Fibroblast of skin of abdomen (primary cell): ENCODE data around the gene ETV1.
"Not testable (repeated sequence)": the region's sequence is repeated elsewhere in the genome, so short reads cannot be mapped to it uniquely, and the experiment has no call there.

Source experiments
- DNase-seq: peaks from one replicate; pipeline ENCODE4 v3.0.0-alpha.2; 2013

The ETV1 gene

GRCh38 chr7:13920053-13920697 is 69.3 kb downstream of the ETV1 start:
- DNase-seq = peak; percentile 100

- DNase-seq = not testable (repeated sequence)
These were observed 71.1 kb downstream of the ETV1 start for GRCh38 chr7:13918333-13918732.

- DNase-seq = not testable (repeated sequence)
These were observed 72.4 kb downstream of the ETV1 start for GRCh38 chr7:13917103-13917502.

- no peak for DNase-seq
These were observed 73.6 kb downstream of the ETV1 start for GRCh38 chr7:13915891-13916290.

- DNase-seq = no peak
These were observed 76.7 kb downstream of the ETV1 start for GRCh38 chr7:13912715-13913278.

GRCh38 chr7:13911909-13912308 is 77.6 kb downstream of the ETV1 start:
- DNase-seq = no peak

- DNase-seq = no peak
These were observed 78.5 kb downstream of the ETV1 start for GRCh38 chr7:13910805-13911551.

GRCh38 chr7:13908667-13909397 is 80.6 kb downstream of the ETV1 start:
- DNase-seq = peak; percentile 15

- no peak for DNase-seq
These were observed 81.6 kb downstream of the ETV1 start for GRCh38 chr7:13907831-13908230.

- peak; percentile 93 for DNase-seq
These were observed 84.8 kb downstream of the ETV1 start for GRCh38 chr7:13904689-13905088.

- peak; percentile 61 for DNase-seq
These were observed 85.5 kb downstream of the ETV1 start for GRCh38 chr7:13904007-13904406.

GRCh38 chr7:13901577-13901976 is 87.9 kb downstream of the ETV1 start:
- no peak for DNase-seq

GRCh38 chr7:13898957-13899670 is 90.4 kb downstream of the ETV1 start:
- no peak for DNase-seq

- DNase-seq = no peak
These were observed 91.6 kb downstream of the ETV1 start for GRCh38 chr7:13897819-13898218.

- DNase-seq = no peak
These were observed 94.5 kb downstream of the ETV1 start for GRCh38 chr7:13894954-13895353.

- no peak for DNase-seq
These were observed 95.1 kb downstream of the ETV1 start for GRCh38 chr7:13894377-13894776.

GRCh38 chr7:13890793-13891192 is 98.7 kb downstream of the ETV1 start:
- DNase-seq = no peak

- no peak for DNase-seq
These were observed 103.1 kb downstream of the ETV1 start for GRCh38 chr7:13886356-13886755.

GRCh38 chr7:13882051-13882450 is 107.4 kb downstream of the ETV1 start:
- no peak for DNase-seq

- DNase-seq = peak; percentile 88
These were observed 108.7 kb downstream of the ETV1 start for GRCh38 chr7:13880789-13881188.

GRCh38 chr7:13879994-13880686 is 109.3 kb downstream of the ETV1 start:
- peak; percentile 54 for DNase-seq

GRCh38 chr7:13879143-13879542 is 110.3 kb downstream of the ETV1 start:
- DNase-seq = no peak
